H1 (cell line): Measurements from ENCODE around the gene PAN2. TPM values are rescaled to one million over a fixed set of nuclear protein-coding genes. Genes with fewer than 3 reads are reported as not detected.

Experiments
- CTCF ChIA-PET: fragments of 300-600 bp; sonication (Branson Sonifier 250); formaldehyde crosslinking; loops from one replicate; lab custom pipeline; 2021; ENCODE audit not compliant: partially characterized antibody; lab: Charles Lee
- POLR2A ChIA-PET: fragments of 300-600 bp; sonication (Branson Sonifier 250); formaldehyde crosslinking; loops from one replicate; lab custom pipeline; 2021; ENCODE audit warnings: inconsistent platforms; ENCODE audit not compliant: partially characterized antibody; lab: Charles Lee
- DNase-seq, 2 experiments: peaks; one replicate each; pipeline versions ENCODE4 v3.0.0 to v3.0.0-alpha.2; 2010 to 2022; ENCODE audit warnings: low spot score in 2 of 2, low read depth in 1 of 2, mixed read lengths in 1 of 2
- FAIRE-seq: peaks from 2 replicates; lab custom pipeline; 2011; peaks lifted over from hg19 to GRCh38; lab: Jason Lieb, UNC
- H2AFZ ChIP-seq: 2 replicates; pipeline ENCODE4 v1.8.1; 2012; ENCODE audit warnings: low read length, inconsistent platforms
- H2AK5ac ChIP-seq: 2 replicates; pipeline ENCODE4 v1.6.1; 2013; ENCODE audit warnings: low read depth, low read length
- H2BK120ac ChIP-seq: replicated peaks from 2 replicates; pipeline ENCODE3; 2013; ENCODE audit warnings: low read depth, low read length, inconsistent platforms
- H2BK12ac ChIP-seq: 2 replicates; pipeline ENCODE4 v1.6.1; 2013; ENCODE audit warnings: low read depth, low read length
- H2BK15ac ChIP-seq: 2 replicates; pipeline ENCODE4 v1.6.1; 2013; ENCODE audit warnings: low read length
- H2BK20ac ChIP-seq: 2 replicates; pipeline ENCODE4 v1.6.1; 2013; ENCODE audit warnings: low read length
- H2BK5ac ChIP-seq: 2 replicates; pipeline ENCODE4 v1.6.1; 2013; ENCODE audit warnings: low read depth, low read length
- H3K14ac ChIP-seq: 2 replicates; pipeline ENCODE4 v1.6.1; 2013; ENCODE audit warnings: inconsistent platforms; ENCODE audit not compliant: insufficient read length
- H3K18ac ChIP-seq: 2 replicates; pipeline ENCODE4 v1.6.1; 2013; ENCODE audit warnings: low read length; ENCODE audit errors: extremely low read depth
- H3K23ac ChIP-seq: 2 replicates; pipeline ENCODE4 v1.6.1; 2013; ENCODE audit warnings: inconsistent platforms; ENCODE audit not compliant: insufficient read length
- H3K23me2 ChIP-seq: 2 replicates; pipeline ENCODE4 v1.6.1; 2013; ENCODE audit warnings: low read depth, low read length
- H3K27ac ChIP-seq: 2 replicates; pipeline ENCODE4 v1.6.1; 2011; ENCODE audit warnings: low read depth, low read length, inconsistent platforms
- H3K27me3 ChIP-seq, 4 experiments: replicated peaks in 1 of 4; 1 replicate in 1 of 4; 2 replicates in 3 of 4; pipeline versions ENCODE4 v1.6.1 to v1.8.1; 2011 to 2013; ENCODE audit warnings: low read length in 3 of 4, mild to moderate bottlenecking in 3 of 4, inconsistent platforms in 2 of 4, mixed read lengths in 2 of 4, moderate library complexity in 1 of 4; ENCODE audit not compliant: control insufficient read depth in 3 of 4, insufficient read depth in 3 of 4; ENCODE audit errors: extremely low read depth in 1 of 4
- H3K36me3 ChIP-seq, 4 experiments: 2 replicates each; pipeline versions ENCODE4 v1.6.1 to v1.8.1; 2011 to 2013; ENCODE audit warnings: mild to moderate bottlenecking in 4 of 4, low read length in 3 of 4, moderate library complexity in 2 of 4, control low read depth in 1 of 4, inconsistent platforms in 1 of 4; ENCODE audit not compliant: insufficient read depth in 4 of 4, control insufficient read depth in 2 of 4
- H3K4ac ChIP-seq: replicated peaks from 2 replicates; pipeline ENCODE3; 2013; ENCODE audit warnings: low read length, low read depth, mixed read lengths, inconsistent platforms; ENCODE audit not compliant: insufficient read length
- H3K4me1 ChIP-seq, 4 experiments: replicated peaks in 1 of 4; 1 replicate in 1 of 4; 2 replicates in 3 of 4; pipeline versions ENCODE4 v1.6.1 to v1.8.1; 2011 to 2013; ENCODE audit warnings: low read length in 3 of 4, inconsistent platforms in 2 of 4, mixed read lengths in 1 of 4; ENCODE audit not compliant: insufficient read depth in 4 of 4, control insufficient read depth in 3 of 4
- H3K4me2 ChIP-seq, 2 experiments: 2 replicates each; pipeline versions ENCODE4 v1.6.1 to v1.8.1; 2011 to 2013; ENCODE audit warnings: low read depth in 2 of 2, low read length in 2 of 2, control low read depth in 1 of 2, inconsistent platforms in 1 of 2, mild to moderate bottlenecking in 1 of 2; ENCODE audit not compliant: insufficient read depth in 1 of 2
- H3K4me3 ChIP-seq, 4 experiments: fragments of 200-600, 300-600 bp in 1 of 4; sonication (generic), shearing (Covaris generic), sonication (Bioruptor Twin) in 1 of 4; 2 replicates each; pipeline versions ENCODE4 v1.5.1 to v1.8.1; 2011 to 2016; ENCODE audit warnings: low read length in 4 of 4, low read depth in 3 of 4, control low read depth in 2 of 4, inconsistent platforms in 2 of 4, mild to moderate bottlenecking in 2 of 4, mixed read lengths in 1 of 4, moderate library complexity in 1 of 4; ENCODE audit not compliant: insufficient read depth in 2 of 4; ENCODE audit errors: extremely low read depth in 1 of 4
- H3K56ac ChIP-seq: replicated peaks from 2 replicates; pipeline ENCODE3; 2013; ENCODE audit warnings: low read depth, mild to moderate bottlenecking, mixed read lengths, low read length, inconsistent platforms; ENCODE audit not compliant: insufficient read length
- H3K79me1 ChIP-seq: 2 replicates; pipeline ENCODE4 v1.6.1; 2013; ENCODE audit warnings: low read depth, low read length, control low read depth
- H3K79me2 ChIP-seq, 2 experiments: 2 replicates each; pipeline versions ENCODE4 v1.6.1 to v1.8.1; 2012 to 2013; ENCODE audit warnings: low read length in 2 of 2, mild to moderate bottlenecking in 2 of 2, inconsistent platforms in 1 of 2; ENCODE audit not compliant: insufficient read depth in 2 of 2, control insufficient read depth in 1 of 2
- H3K9ac ChIP-seq, 4 experiments: replicated peaks in 1 of 4; 1 replicate in 1 of 4; 2 replicates in 3 of 4; pipeline versions ENCODE4 v1.6.1 to v1.8.1; 2011 to 2013; ENCODE audit warnings: low read depth in 3 of 4, low read length in 3 of 4, control low read depth in 2 of 4, mild to moderate bottlenecking in 2 of 4, moderate library complexity in 2 of 4, inconsistent platforms in 1 of 4; ENCODE audit errors: extremely low read depth in 1 of 4
- H3K9me3 ChIP-seq, 2 experiments: 2 replicates each; pipeline versions ENCODE4 v1.6.1 to v1.8.1; 2012 to 2013; ENCODE audit warnings: mild to moderate bottlenecking in 2 of 2, moderate library complexity in 2 of 2, control low read depth in 1 of 2, inconsistent platforms in 1 of 2, low read depth in 1 of 2, low read length in 1 of 2, mixed read lengths in 1 of 2; ENCODE audit not compliant: insufficient read depth in 2 of 2
- H4K20me1 ChIP-seq, 2 experiments: replicated peaks in 1 of 2; 2 replicates each; pipeline versions ENCODE3 to v1.8.1; 2011 to 2013; ENCODE audit warnings: inconsistent platforms in 2 of 2, low read length in 2 of 2, mild to moderate bottlenecking in 1 of 2; ENCODE audit not compliant: insufficient read depth in 2 of 2, control insufficient read depth in 1 of 2
- H4K5ac ChIP-seq: 2 replicates; pipeline ENCODE4 v1.6.1; 2013; ENCODE audit warnings: low read length, low read depth, mixed read lengths, inconsistent platforms; ENCODE audit not compliant: insufficient read length
- H4K8ac ChIP-seq: 2 replicates; pipeline ENCODE4 v1.8.0; 2013; ENCODE audit warnings: mild to moderate bottlenecking, moderate library complexity, low read length, inconsistent platforms; ENCODE audit not compliant: insufficient read depth; ENCODE audit errors: extremely low read depth
- H4K91ac ChIP-seq: replicated peaks from 2 replicates; pipeline ENCODE3; 2013; ENCODE audit warnings: low read length, mixed read lengths, inconsistent platforms; ENCODE audit not compliant: insufficient read length
- CBX8 ChIP-seq: fragments of 300-800, 300-1000 bp; sonication (generic); IDR thresholded peaks from 2 replicates; pipeline ENCODE4 v1.7.1; 2016; ENCODE audit warnings: low read depth, low read length, borderline replicate concordance
- CHD1 ChIP-seq: IDR thresholded peaks from 2 replicates; pipeline ENCODE4 v1.6.1; 2012; ENCODE audit warnings: low read depth, low read length, improper control_type of control experiment
- POU5F1 ChIP-seq: IDR thresholded peaks from 2 replicates; pipeline ENCODE4 v1.6.1; 2011; ENCODE audit warnings: low read depth, mild to moderate bottlenecking, low read length, moderate library complexity
- RAD21 ChIP-seq, 2 experiments: IDR thresholded peaks in 1 of 2; conservative IDR thresholded peaks in 1 of 2; 2 replicates each; pipeline ENCODE4 v1.6.1; 2011; ENCODE audit warnings: low read depth in 2 of 2, low read length in 2 of 2, improper control_type of control experiment in 1 of 2, inconsistent platforms in 1 of 2, mild to moderate bottlenecking in 1 of 2, moderate library complexity in 1 of 2
- RBBP5 ChIP-seq: IDR thresholded peaks from 2 replicates; pipeline ENCODE4 v1.7.1; 2012; ENCODE audit warnings: low read depth, mild to moderate bottlenecking, inconsistent platforms, low read length, moderate library complexity, borderline replicate concordance
- RXRA ChIP-seq: IDR thresholded peaks from 2 replicates; pipeline ENCODE4 v1.6.1; 2011; ENCODE audit warnings: low read depth, mild to moderate bottlenecking, low read length, moderate library complexity; ENCODE audit not compliant: insufficient read depth
- SIX5 ChIP-seq: IDR thresholded peaks from 2 replicates; pipeline ENCODE4 v1.6.1; 2011; ENCODE audit warnings: mild to moderate bottlenecking, low read depth, low read length
- SP2 ChIP-seq: IDR thresholded peaks from 2 replicates; pipeline ENCODE4 v1.6.1; 2012; ENCODE audit warnings: mild to moderate bottlenecking, low read length, inconsistent platforms
- TAF1 ChIP-seq: IDR thresholded peaks from 2 replicates; pipeline ENCODE4 v1.6.1; 2011; ENCODE audit warnings: mild to moderate bottlenecking, low read depth, low read length
- WGBS, 2 experiments: shearing (Covaris generic) in 1 of 2; methylation state at CpG; one replicate each; pipeline versions ENCODE4 v1.1.6 to v1.1.7; 2013 to 2015; ENCODE audit warnings: low lambda C conversion rate in 2 of 2, mixed read lengths in 2 of 2, inconsistent platforms in 1 of 2, low coverage in 1 of 2, missing lambda C conversion rate in 1 of 2; ENCODE audit not compliant: insufficient replicate concordance in 2 of 2, insufficient coverage in 1 of 2, insufficient read length in 1 of 2; ENCODE audit errors: extremely low coverage in 1 of 2, missing lambda C conversion rate in 1 of 2; 5-methylcytosine and 5-hydroxymethylcytosine counted together
- polyA plus RNA-seq, 7 experiments: library from polyadenylated mRNA; depleted of rRNA in 3 of 7; stranded (reverse) in 5 of 7; unstranded in 2 of 7; fragments of >200 nt in 5 of 7; fragments of 200-250 nt in 2 of 7; gene quantifications; 1 replicate in 5 of 7; 2 replicates in 1 of 7; 4 replicates in 1 of 7; pipeline versions ENCODE4 v1.2.1 to v1.2.3, GENCODE V29; 2011 to 2013; ENCODE audit warnings: missing spikeins in 2 of 7, mixed read lengths in 2 of 7
- total RNA-seq: library from RNA; stranded (reverse); fragmentation: NEBNext Ultra II Directional; extraction: Animal tissue kit (Norgen Biotek cat#: 25700); gene quantifications from 2 replicates; pipeline ENCODE4 v1.2.1, GENCODE V29; 2021

Gene PAN2
- total and polyA plus RNA-seq, 2 of the 8 experiments (the other 6 are each of a cell fraction or from before 2014, with no cell fraction given) = 29.6 to 36.7 TPM

DNA sequence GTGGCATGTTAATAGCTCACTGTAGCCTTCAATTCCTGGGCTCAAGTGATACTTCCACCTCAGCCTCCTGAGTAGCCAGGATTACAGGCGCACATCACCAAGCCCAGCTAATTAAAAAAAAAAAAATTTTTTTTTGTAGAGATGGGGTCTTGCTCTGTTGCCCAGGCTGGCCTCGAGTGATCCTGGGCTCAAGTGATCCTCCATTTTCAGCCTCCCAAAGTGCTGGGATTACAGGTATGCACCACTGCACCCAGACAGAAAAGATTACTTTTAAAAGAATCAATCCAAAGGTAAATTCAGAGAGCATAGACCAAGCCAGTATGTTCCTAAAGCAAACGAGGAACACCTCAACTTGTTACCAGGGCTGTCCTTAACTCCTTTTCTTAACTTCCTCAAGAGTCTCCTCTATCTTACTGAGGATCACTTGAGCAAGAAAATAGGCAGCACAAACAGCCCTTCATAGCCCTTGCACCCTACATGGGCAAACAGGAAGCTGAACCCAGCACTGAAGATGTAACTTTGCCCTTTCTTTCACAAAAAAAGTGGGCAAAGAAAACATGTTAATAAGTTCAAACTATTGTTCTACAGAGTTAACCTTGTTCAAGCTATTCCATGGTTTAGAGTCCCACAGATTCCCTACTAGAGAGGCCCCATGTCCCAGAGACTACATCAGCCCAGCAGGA is 45.0 kb downstream of the PAN2 start:
- CTCF ChIA-PET = interaction anchor here (0.6 to 1.5 kb wide), 7 partner anchors 12 to 896 kb away, joined by 3 to 6 read pairs (median 3); no protein-coding TSS in a partner anchor
- Histone ChIP-seq H4K5ac (no peak overlapping the region), H3K4me1 (no peaks in the 10 kb centered on the region), H3K4me3 (no peak overlapping the region), H3K9ac (no peak overlapping the region), H3K4ac (no peak overlapping the region), H3K18ac (no peak overlapping the region), H4K20me1 (peaks cover 0 to 4% of the 10 kb centered on the region in 2 experiments), H2BK12ac (no peak overlapping the region), H2AFZ (no peak overlapping the region), H3K79me1 (no peaks in the 10 kb centered on the region), H3K9me3 (no peaks in the 10 kb centered on the region), H2BK15ac (no peak overlapping the region), H3K56ac (no peak overlapping the region)
- WGBS, 2 experiments = 90% methylated on average over 3 of the region's 3 CpGs; no CpG with 5 or more reads in 1 of the 2 experiments
- FAIRE-seq = no peak
- TF ChIP-seq SIX5 = no peak
- TF ChIP-seq RXRA = no peak
- TF ChIP-seq RBBP5 = no peak
- no peak for TF ChIP-seq TAF1
- TF ChIP-seq SP2 = no peak
- no peak for TF ChIP-seq POU5F1
- no peak for TF ChIP-seq RAD21 (IDR thresholded peaks at IDR 0.05 in 1 of 2, conservative IDR thresholded peaks at IDR 0.05 in 1 of 2; ENCODE audit: low read depth in 2 of 2, low read length in 2 of 2)
- TF ChIP-seq CHD1 = no peak
- TF ChIP-seq CBX8 = no peak
- TF ChIP-seq, all 59 proteins: peak for 0
- peaks cover 4 to 37% (median 18%) of the 10 kb centered on the region in 4 experiments; a peak in 5 of 8 replicates for H3K36me3 ChIP-seq
- H3K14ac ChIP-seq = no peak overlapping the region
- no peak overlapping the region for H4K8ac ChIP-seq
- H3K4me2 ChIP-seq = no peak overlapping the region
- DNase-seq = no peak
- POLR2A ChIA-PET = interaction anchor here (0.6 to 3.0 kb wide), 6 partner anchors 11 to 350 kb away, joined by 3 to 12 read pairs (median 4); partner anchors contain the start of gene CNPY2
- no peak overlapping the region for H2BK20ac ChIP-seq
- H2BK120ac ChIP-seq = no peak overlapping the region
- no peak overlapping the region for H4K91ac ChIP-seq
- H2AK5ac ChIP-seq = no peak overlapping the region
- H2BK5ac ChIP-seq = no peak overlapping the region
- no peaks in the 10 kb centered on the region for H3K23me2 ChIP-seq
- peaks cover 0 to 14% of the 10 kb centered on the region in 2 experiments; a peak in 3 of 4 replicates for H3K79me2 ChIP-seq
- no peaks in the 10 kb centered on the region for H3K27me3 ChIP-seq
- no peak overlapping the region for H3K27ac ChIP-seq
- H3K23ac ChIP-seq = no peak overlapping the region
